NCI-H1105 treated with DMSO at 0.1 percent for 48 hours (cell line): ENCODE measurements around the gene LYRM9.
"Not testable (repeated sequence)": the region's sequence is repeated elsewhere in the genome, so short reads cannot be mapped to it uniquely, and the experiment has no call there.

Experiments
- DNase-seq: peaks from one replicate; lab custom pipeline; 2025; lab: John Stamatoyannopoulos, UW

LYRM9 gene

GRCh38 chr17:27892866-27893769, at the start of gene LYRM9:
Gene LYRM9, minus strand, starts transcription at chr17:27893365. Its CDS starts 10,671 bp downstream, at chr17:27882694.
- peak; percentile 81 for DNase-seq

- DNase-seq = no peak
Observed at GRCh38 chr17:27940503-27941428, 47.6 kb upstream of the LYRM9 start.

GRCh38 chr17:27939474-27940465, 46.6 kb upstream of the LYRM9 start:
- DNase-seq = no peak

DNA sequence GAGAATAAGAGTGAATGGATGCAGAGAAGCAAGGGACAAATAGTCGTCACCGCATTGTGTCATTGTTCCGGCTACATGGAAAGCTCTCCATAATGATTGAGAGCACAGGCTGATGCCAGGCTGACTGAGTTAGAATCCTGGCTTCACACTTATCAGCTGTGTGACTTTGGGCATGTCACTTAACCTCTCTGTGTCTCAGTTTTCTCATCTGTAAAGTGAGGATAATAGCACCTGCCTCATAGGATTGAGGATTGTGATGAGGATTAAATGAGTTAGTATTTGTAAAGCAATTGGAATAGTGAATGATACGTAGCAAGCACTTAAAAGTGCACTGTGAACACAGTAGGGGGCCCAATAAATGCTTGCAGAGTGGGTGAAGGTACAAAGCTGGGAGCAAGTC, 45.7 kb upstream of the LYRM9 start:
- DNase-seq = no peak

DNA sequence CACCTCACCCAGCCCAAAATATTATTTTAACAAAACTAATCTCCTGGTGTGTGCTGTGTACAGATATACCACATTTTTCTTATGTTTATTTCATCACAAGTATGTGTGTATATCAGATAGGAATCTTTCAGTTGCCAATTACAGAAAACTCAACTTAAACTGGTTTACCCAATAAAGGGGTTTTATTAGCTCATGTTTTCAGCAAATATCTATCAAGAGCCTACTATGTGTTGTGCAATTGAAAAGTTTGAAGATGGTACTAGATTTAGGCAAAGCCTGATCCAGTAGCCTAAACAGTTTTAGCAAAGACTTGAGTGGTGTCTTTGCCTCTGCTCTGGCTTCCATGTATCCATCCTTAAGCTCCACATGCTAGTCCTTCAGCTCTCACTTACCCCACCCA, 45.1 kb upstream of the LYRM9 start:
- DNase-seq = no peak

GRCh38 chr17:27937025-27937546, 43.9 kb upstream of the LYRM9 start:
- DNase-seq = no peak

DNA sequence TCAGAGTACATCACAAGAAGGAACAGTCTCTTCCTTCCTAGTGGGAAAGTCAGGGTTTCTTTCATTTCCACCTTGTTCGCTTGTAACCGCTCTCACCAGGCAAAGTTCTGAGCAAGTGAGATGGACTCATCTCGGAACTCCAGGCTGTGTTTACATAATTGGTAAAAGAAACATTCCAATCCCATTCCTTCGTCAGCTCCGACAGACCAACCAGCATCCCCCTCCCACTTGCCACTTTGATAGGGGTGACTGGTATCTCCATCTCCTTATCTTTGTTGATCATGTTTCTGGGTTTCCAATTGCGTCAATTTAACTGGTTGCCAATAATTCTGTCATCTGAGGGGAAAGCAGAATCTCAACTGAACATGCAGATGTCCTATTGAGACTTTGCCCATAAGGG, 36.8 kb upstream of the LYRM9 start:
- DNase-seq = no peak

- no peak for DNase-seq
Observed at GRCh38 chr17:27928587-27928986, 35.4 kb upstream of the LYRM9 start.

GRCh38 chr17:27927781-27928180, 34.6 kb upstream of the LYRM9 start:
- DNase-seq = no peak

DNA sequence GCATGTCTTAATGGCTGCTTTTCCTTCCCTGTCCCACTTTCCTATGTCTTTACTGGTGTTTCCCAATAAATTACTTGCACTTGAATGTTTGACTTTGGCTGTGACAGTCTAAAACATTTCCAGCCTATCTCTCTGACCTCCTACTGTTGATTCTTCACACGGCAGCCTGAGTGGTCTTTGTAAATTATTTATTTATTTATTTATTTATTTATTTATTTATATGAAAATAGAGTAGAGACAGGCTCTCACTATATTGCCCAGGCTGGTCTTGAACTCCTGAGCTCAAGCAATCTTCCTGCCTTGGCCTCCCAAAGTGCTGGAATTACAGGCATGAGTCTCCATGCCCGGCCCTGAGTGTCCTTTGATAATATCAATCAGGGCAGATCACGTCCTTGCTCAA, 28.4 kb upstream of the LYRM9 start:
- no peak for DNase-seq

GRCh38 chr17:27921077-27921476, 27.9 kb upstream of the LYRM9 start:
- DNase-seq = no peak

DNA sequence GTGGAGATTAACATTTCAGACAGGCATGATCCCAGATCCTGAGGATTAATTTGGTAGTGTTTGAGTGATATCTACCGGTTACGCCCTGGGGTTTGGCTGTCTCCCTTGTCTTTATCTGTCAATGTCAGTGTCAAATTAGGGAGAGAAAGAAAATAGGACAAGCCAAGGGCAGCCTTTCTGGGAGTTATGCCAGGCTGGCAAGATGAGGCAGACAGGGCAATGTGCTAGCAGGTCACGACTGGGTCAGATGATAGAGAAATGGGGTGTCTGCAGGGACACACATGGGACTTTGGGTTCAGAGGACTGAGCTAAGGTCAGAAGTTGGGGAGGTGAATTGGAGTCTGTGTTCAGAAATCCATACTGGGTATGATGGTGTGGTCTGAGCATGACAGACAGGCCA, 27.4 kb upstream of the LYRM9 start:
- no peak for DNase-seq

DNA sequence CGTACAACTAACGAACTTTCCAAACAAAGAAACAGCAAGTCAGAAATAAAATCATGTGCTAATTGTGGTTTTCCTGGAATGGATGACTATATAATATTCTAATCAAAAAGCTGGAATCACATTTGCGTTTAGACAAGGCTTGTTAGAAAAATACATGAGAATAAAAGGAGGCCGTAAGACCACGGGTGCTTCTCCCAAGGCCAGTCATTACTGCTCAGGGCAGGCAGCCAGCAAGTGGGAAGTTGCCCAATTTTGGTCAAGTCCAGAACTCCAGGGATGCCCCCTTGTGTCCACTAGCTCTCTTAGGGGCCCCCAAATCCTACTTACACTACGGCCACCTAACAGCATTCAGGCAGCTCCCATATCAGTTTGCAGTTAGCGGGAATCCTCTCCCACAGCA, 25.9 kb upstream of the LYRM9 start:
- DNase-seq = no peak

GRCh38 chr17:27918498-27918897, 25.3 kb upstream of the LYRM9 start:
- no peak for DNase-seq

- no peak for DNase-seq
Observed at GRCh38 chr17:27917000-27917399, 23.8 kb upstream of the LYRM9 start.

- no peak for DNase-seq
Observed at GRCh38 chr17:27915709-27916108, 22.5 kb upstream of the LYRM9 start.

GRCh38 chr17:27914382-27914781, 21.2 kb upstream of the LYRM9 start:
- DNase-seq = no peak

DNA sequence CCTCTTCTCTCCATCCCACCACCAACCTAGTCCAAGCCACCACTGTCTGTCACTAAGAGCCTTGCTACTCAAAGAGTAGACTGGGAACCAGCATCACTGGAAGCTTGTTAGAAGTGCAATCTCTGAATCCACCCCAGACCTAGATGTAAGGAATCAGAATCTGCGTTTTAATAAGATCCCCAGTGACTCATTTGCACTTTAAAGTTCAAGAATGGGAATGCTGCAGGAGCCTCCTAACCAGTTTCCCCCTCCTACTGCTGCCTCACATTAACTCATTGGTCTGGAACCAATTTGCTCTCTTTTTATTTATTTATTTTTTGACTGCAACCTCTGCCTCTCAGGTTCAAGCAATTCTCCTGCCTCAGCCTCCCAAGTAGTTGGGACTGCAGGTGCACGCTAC, 19.8 kb upstream of the LYRM9 start:
- DNase-seq = no peak

- not testable (repeated sequence) for DNase-seq
Observed at GRCh38 chr17:27912299-27912698, 19.1 kb upstream of the LYRM9 start.

DNA sequence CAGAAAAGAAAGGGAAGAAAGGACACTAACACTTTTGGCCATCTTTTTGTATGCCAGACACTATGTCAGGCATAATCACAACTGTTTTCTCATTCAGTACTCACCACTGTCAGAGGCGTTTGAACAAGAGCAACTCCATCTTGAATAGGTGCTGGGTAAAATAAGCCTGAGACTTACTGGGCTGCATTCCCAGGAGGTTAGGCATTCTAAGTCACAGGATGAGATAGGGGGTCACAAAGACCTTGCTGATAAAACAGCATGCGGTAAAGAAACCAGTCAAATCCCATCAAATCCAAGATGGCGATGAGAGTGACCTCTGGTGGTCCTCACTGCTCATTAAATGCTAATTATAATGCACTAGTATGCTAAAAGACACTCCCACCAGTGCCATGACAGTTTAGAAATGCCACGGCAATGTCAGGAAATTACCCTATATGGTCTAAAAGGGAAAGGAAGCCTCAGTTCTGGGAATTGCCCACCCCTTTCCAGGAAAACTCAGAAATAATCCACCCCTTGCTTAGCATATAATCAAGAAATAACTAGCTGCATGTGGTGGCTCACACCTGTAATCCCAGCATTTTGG, 14.9 kb upstream of the LYRM9 start:
- DNase-seq = no peak

- DNase-seq = peak; percentile 71
Observed at GRCh38 chr17:27906623-27907022, 13.5 kb upstream of the LYRM9 start.
